ENCODE results near the gene TENT4A. TPM values are rescaled to one million over a fixed set of nuclear protein-coding genes. Genes with fewer than 3 reads are reported as not detected.
A peak's percentile ranks its signal among the peaks of the same experiment; 100 is the strongest.

TENT4A gene
- total and polyA plus RNA-seq, 10 of the 15 experiments (the other 5 are each of a cell fraction or from before 2014, with no cell fraction given): 1.4 to 30.6 (median 12.5) TPM

DNA sequence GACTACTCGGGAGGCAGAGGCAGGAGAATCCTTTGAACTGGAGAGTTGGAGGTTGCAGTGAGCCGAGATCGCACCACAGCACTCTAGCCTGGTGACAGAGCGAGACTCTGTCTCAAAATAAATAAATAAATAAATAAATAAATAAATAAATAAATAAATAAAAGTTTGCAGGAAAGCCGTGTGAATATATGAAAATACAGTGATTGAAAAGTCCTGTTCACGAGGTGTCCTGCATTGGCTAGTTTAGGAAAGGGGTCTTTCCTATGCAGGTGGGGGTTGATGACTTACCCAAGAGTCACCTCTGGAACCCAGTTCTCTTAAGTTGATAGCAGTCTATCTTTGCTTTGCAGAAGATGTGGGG, 7.3 kb downstream of the TENT4A start:
- H3K9ac ChIP-seq (ENCODE audit: control insufficient read depth, insufficient read depth, low read length): no peak overlapping the region
- H3K79me2 ChIP-seq (ENCODE audit: control insufficient read depth, insufficient read depth, low read length): peaks cover 97% of the 10 kb centered on the region
- peak overlapping the region; percentile 78 for H3K4me2 ChIP-seq (ENCODE audit: control insufficient read depth, insufficient read depth)
- TF ChIP-seq ZNF384 (IDR thresholded peaks at IDR 0.05; ENCODE audit: borderline replicate concordance, low read depth, low read length) (no peak), SREBF1 (IDR thresholded peaks at IDR 0.05; ENCODE audit: low read length) (no peak), STAT3 (IDR thresholded peaks at IDR 0.05; ENCODE audit: low read depth, low read length) (no peak), IKZF2 (IDR thresholded peaks at IDR 0.05) (no peak), YBX1 (IDR thresholded peaks at IDR 0.05) (no peak), SMC3 (IDR thresholded peaks at IDR 0.05; ENCODE audit: borderline replicate concordance, low read length) (no peak), SREBF2 (IDR thresholded peaks at IDR 0.05; ENCODE audit: low read length) (no peak), TAF1 (IDR thresholded peaks at IDR 0.05; ENCODE audit: borderline replicate concordance, low read depth, low read length) (no peak), CHD4 (IDR thresholded peaks at IDR 0.05) (no peak), YY1 (IDR thresholded peaks at IDR 0.05; ENCODE audit: low read depth, low read length) (no peak), CREB1 (IDR thresholded peaks at IDR 0.05; ENCODE audit: low read depth) (no peak), BMI1 (IDR thresholded peaks at IDR 0.05; ENCODE audit: borderline replicate concordance) (no peak), FOS (IDR thresholded peaks at IDR 0.05; ENCODE audit: borderline replicate concordance, extremely low read depth, insufficient read length) (no peak), LARP7 (IDR thresholded peaks at IDR 0.05) (no peak), RAD21 (IDR thresholded peaks at IDR 0.05; ENCODE audit: insufficient read depth, low read depth, low read length) (no peak), JUND (IDR thresholded peaks at IDR 0.05; ENCODE audit: low read depth, low read length) (no peak), ZNF207 (IDR thresholded peaks at IDR 0.05; ENCODE audit: borderline replicate concordance) (no peak)
- TF ChIP-seq, protein P1, sequence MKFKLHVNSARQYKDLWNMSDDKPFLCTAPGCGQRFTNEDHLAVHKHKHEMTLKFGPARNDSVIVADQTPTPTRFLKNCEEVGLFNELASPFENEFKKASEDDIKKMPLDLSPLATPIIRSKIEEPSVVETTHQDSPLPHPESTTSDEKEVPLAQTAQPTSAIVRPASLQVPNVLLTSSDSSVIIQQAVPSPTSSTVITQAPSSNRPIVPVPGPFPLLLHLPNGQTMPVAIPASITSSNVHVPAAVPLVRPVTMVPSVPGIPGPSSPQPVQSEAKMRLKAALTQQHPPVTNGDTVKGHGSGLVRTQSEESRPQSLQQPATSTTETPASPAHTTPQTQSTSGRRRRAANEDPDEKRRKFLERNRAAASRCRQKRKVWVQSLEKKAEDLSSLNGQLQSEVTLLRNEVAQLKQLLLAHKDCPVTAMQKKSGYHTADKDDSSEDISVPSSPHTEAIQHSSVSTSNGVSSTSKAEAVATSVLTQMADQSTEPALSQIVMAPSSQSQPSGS (IDR thresholded peaks at IDR 0.05; ENCODE audit: low read length): no peak
- TF ChIP-seq, protein P2, sequence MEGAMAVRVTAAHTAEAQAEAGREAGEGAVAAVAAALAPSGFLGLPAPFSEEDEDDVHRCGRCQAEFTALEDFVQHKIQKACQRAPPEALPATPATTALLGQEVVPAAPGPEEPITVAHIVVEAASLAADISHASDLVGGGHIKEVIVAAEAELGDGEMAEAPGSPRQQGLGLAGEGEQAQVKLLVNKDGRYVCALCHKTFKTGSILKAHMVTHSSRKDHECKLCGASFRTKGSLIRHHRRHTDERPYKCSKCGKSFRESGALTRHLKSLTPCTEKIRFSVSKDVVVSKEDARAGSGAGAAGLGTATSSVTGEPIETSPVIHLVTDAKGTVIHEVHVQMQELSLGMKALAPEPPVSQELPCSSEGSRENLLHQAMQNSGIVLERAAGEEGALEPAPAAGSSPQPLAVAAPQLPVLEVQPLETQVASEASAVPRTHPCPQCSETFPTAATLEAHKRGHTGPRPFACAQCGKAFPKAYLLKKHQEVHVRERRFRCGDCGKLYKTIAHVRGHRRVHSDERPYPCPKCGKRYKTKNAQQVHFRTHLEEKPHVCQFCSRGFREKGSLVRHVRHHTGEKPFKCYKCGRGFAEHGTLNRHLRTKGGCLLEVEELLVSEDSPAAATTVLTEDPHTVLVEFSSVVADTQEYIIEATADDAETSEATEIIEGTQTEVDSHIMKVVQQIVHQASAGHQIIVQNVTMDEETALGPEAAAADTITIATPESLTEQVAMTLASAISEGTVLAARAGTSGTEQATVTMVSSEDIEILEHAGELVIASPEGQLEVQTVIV (IDR thresholded peaks at IDR 0.05; ENCODE audit: borderline replicate concordance, partially characterized antibody): no peak
- WGBS (ENCODE audit: insufficient coverage, insufficient replicate concordance, low lambda C conversion rate, missing lambda C conversion rate): 96% methylated on average over 5 of the region's 6 CpGs
- ATAC-seq (no peak), FAIRE-seq (no peak), DNase-seq (ENCODE audit: low read depth, low spot score) (no peak)
- H3K4me1 ChIP-seq (ENCODE audit: control insufficient read depth, insufficient read depth, low read length): peaks cover 41% of the 10 kb centered on the region
- in situ Hi-C loops (cut with MboI): no loop called here
- ChIA-PET POLR2A (interaction anchor here (3.3 kb wide), 1 partner anchor 16 kb away, joined by 23 read pairs; no protein-coding TSS in a partner anchor), RAD21 (ENCODE audit: unreplicated experiment) (interaction anchor here (1.7 kb wide), 1 partner anchor 9 kb away, joined by 3 read pairs; no protein-coding TSS in a partner anchor), SMC1A (ENCODE audit: uncharacterized antibody, unreplicated experiment) (interaction anchor here (1.8 kb wide), 1 partner anchor 8 kb away, joined by 7 read pairs; no protein-coding TSS in a partner anchor), CTCF (interaction anchor here (0.8 to 1.6 kb wide), 3 partner anchors 8 to 17 kb away, joined by 3 read pairs; no protein-coding TSS in a partner anchor)
- peaks cover 7 to 20% of the 10 kb centered on the region in 2 experiments; a peak in 3 of 4 replicates for H3K36me3 ChIP-seq (ENCODE audit: control insufficient read depth in 2 of 2, insufficient read depth in 2 of 2, low read length in 1 of 2)
- BruUV-seq (replicated peaks): no TSS peak
- H3K4me3 ChIP-seq: no peak overlapping the region
- no peaks in the 10 kb centered on the region for H3K27me3 ChIP-seq (replicated peaks in 1 of 2; ENCODE audit: control insufficient read depth in 2 of 2, insufficient read depth in 2 of 2, low read length in 1 of 2)
- peaks cover 18% of the 10 kb centered on the region for H4K20me1 ChIP-seq (ENCODE audit: control insufficient read depth, insufficient read depth)
- no peak overlapping the region for H3K27ac ChIP-seq (ENCODE audit: control insufficient read depth, insufficient read depth)
- intact Hi-C loops (cut with micrococcal nuclease; ENCODE audit: unreplicated experiment): no loop called here
- H3K9me3 ChIP-seq (replicated peaks; ENCODE audit: control insufficient read depth, insufficient read depth, low read length): no peaks in the 10 kb centered on the region
- H2AFZ ChIP-seq (ENCODE audit: control insufficient read depth, low read depth, low read length): no peak overlapping the region
